BLaER1 (cell line): Measurements from ENCODE around the gene ZNF227.
"Not testable (repeated sequence)": the region's sequence is repeated elsewhere in the genome, so short reads cannot be mapped to it uniquely, and the experiment has no call there.

Experiments
- H3K27ac ChIP-seq: shearing (Covaris generic); formaldehyde crosslinking; 2 replicates; pipeline ENCODE4 v1.8.1; 2022
- H3K27me3 ChIP-seq: shearing (Covaris generic); formaldehyde crosslinking; 2 replicates; pipeline ENCODE4 v1.8.1; 2022
- H3K36me3 ChIP-seq: shearing (Covaris generic); formaldehyde crosslinking; 2 replicates; pipeline ENCODE4 v1.8.1; 2022
- H3K4me1 ChIP-seq: shearing (Covaris generic); formaldehyde crosslinking; 2 replicates; pipeline ENCODE4 v1.8.1; 2022
- H3K4me2 ChIP-seq: shearing (Covaris generic); formaldehyde crosslinking; 2 replicates; pipeline ENCODE4 v1.8.1; 2022
- H3K4me3 ChIP-seq: shearing (Covaris generic); formaldehyde crosslinking; 2 replicates; pipeline ENCODE4 v1.8.1; 2022
- H3K9ac ChIP-seq: shearing (Covaris generic); formaldehyde crosslinking; 2 replicates; pipeline ENCODE4 v1.8.1; 2022
- H3K9me3 ChIP-seq: shearing (Covaris generic); formaldehyde crosslinking; 2 replicates; pipeline ENCODE4 v1.8.1; 2022
- H4K20me1 ChIP-seq: shearing (Covaris generic); formaldehyde crosslinking; 2 replicates; pipeline ENCODE4 v1.8.1; 2022
- Cebpa-rat ChIP-seq: shearing (Covaris generic); IDR thresholded peaks from 2 replicates; pipeline ENCODE4 v1.8.1; 2022

Gene ZNF227

GRCh38 chr19:44228318-44228717 is 16.0 kb downstream of the ZNF227 start:
- no peak overlapping the region for H3K4me3 ChIP-seq
- no peaks in the 10 kb centered on the region for H3K27me3 ChIP-seq
- H3K4me2 ChIP-seq, result no peak overlapping the region
- no peak overlapping the region for H3K9ac ChIP-seq
- no peaks in the 10 kb centered on the region for H4K20me1 ChIP-seq
- H3K9me3 ChIP-seq, result peaks cover 55% of the 10 kb centered on the region
- no peak for TF ChIP-seq Cebpa-rat
- H3K36me3 ChIP-seq, result peaks cover 79% of the 10 kb centered on the region
- H3K27ac ChIP-seq, result no peak overlapping the region
- H3K4me1 ChIP-seq, result peaks cover 8% of the 10 kb centered on the region

- H3K4me3 ChIP-seq, result no peak overlapping the region
Measured at GRCh38 chr19:44232867-44233266, 20.5 kb downstream of the ZNF227 start.

GRCh38 chr19:44236384-44236783 is 24.1 kb downstream of the ZNF227 start:
- Histone ChIP-seq H3K4me1 (no peaks in the 10 kb centered on the region), H3K4me3 (no peak overlapping the region), H4K20me1 (no peaks in the 10 kb centered on the region), H3K9ac (no peak overlapping the region), H3K27ac (no peak overlapping the region), H3K4me2 (no peak overlapping the region), H3K9me3 (peaks cover 49% of the 10 kb centered on the region), H3K36me3 (peaks cover 89% of the 10 kb centered on the region), H3K27me3 (no peaks in the 10 kb centered on the region)
- no peak for TF ChIP-seq Cebpa-rat

More at GRCh38 chr19:44232867-44233266, 20.5 kb downstream of the ZNF227 start:
- H3K27me3 ChIP-seq, result no peaks in the 10 kb centered on the region
- H3K27ac ChIP-seq, result no peak overlapping the region
- H3K9ac ChIP-seq, result no peak overlapping the region
- no peaks in the 10 kb centered on the region for H4K20me1 ChIP-seq
- H3K4me2 ChIP-seq, result no peak overlapping the region
- H3K4me1 ChIP-seq, result peaks cover 5% of the 10 kb centered on the region
- H3K9me3 ChIP-seq, result peaks cover 60% of the 10 kb centered on the region
- peaks cover 98% of the 10 kb centered on the region for H3K36me3 ChIP-seq
- no peak for TF ChIP-seq Cebpa-rat

- H4K20me1 ChIP-seq, H3K4me2 ChIP-seq, H3K9ac ChIP-seq, H3K4me3 ChIP-seq, H3K27me3 ChIP-seq, H3K27ac ChIP-seq, H3K4me1 ChIP-seq: not testable (repeated sequence)
- Histone ChIP-seq H3K9me3 (peaks cover 100% of the 10 kb centered on the region), H3K36me3 (peaks cover 52% of the 10 kb centered on the region)
Measured at GRCh38 chr19:44252332-44252731, 40.0 kb downstream of the ZNF227 start.

GRCh38 chr19:44253392-44253791 is 41.1 kb downstream of the ZNF227 start:
- Histone ChIP-seq H3K36me3 (peaks cover 43% of the 10 kb centered on the region), H3K9me3 (peaks cover 97% of the 10 kb centered on the region)
- not testable (repeated sequence) for H3K4me2 ChIP-seq, H3K27me3 ChIP-seq, H3K4me1 ChIP-seq, H4K20me1 ChIP-seq, H3K4me3 ChIP-seq, H3K9ac ChIP-seq, H3K27ac ChIP-seq

- H3K9ac ChIP-seq, result no peak overlapping the region
- no peak for TF ChIP-seq Cebpa-rat
- H3K4me1 ChIP-seq, result no peaks in the 10 kb centered on the region
- no peaks in the 10 kb centered on the region for H4K20me1 ChIP-seq
- H3K36me3 ChIP-seq, result peaks cover 33% of the 10 kb centered on the region
- H3K9me3 ChIP-seq, result peaks cover 86% of the 10 kb centered on the region
- no peak overlapping the region for H3K4me3 ChIP-seq
- no peak overlapping the region for H3K4me2 ChIP-seq
- no peaks in the 10 kb centered on the region for H3K27me3 ChIP-seq
- H3K27ac ChIP-seq, result no peak overlapping the region
Measured at GRCh38 chr19:44254496-44254895, 42.2 kb downstream of the ZNF227 start.

- no peak for TF ChIP-seq Cebpa-rat
- peaks cover 28% of the 10 kb centered on the region for H3K36me3 ChIP-seq
- H3K4me1 ChIP-seq, result peaks cover 11% of the 10 kb centered on the region
- no peak overlapping the region for H3K27ac ChIP-seq
- H3K9me3 ChIP-seq, result peaks cover 72% of the 10 kb centered on the region
- H4K20me1 ChIP-seq, result no peaks in the 10 kb centered on the region
- no peak overlapping the region for H3K4me2 ChIP-seq
- no peak overlapping the region for H3K4me3 ChIP-seq
- H3K27me3 ChIP-seq, result no peaks in the 10 kb centered on the region
- H3K9ac ChIP-seq, result no peak overlapping the region
Measured at GRCh38 chr19:44255705-44256411, 43.5 kb downstream of the ZNF227 start.

GRCh38 chr19:44258136-44258535 is 45.8 kb downstream of the ZNF227 start:
- H3K9ac ChIP-seq, result no peak overlapping the region
- no peaks in the 10 kb centered on the region for H4K20me1 ChIP-seq
- no peak overlapping the region for H3K27ac ChIP-seq
- H3K4me1 ChIP-seq, result peaks cover 11% of the 10 kb centered on the region
- no peak overlapping the region for H3K4me3 ChIP-seq
- H3K4me2 ChIP-seq, result no peak overlapping the region
- H3K9me3 ChIP-seq, result peaks cover 50% of the 10 kb centered on the region
- no peaks in the 10 kb centered on the region for H3K27me3 ChIP-seq
- H3K36me3 ChIP-seq, result peaks cover 19% of the 10 kb centered on the region
- no peak for TF ChIP-seq Cebpa-rat

GRCh38 chr19:44258835-44259413 is 46.6 kb downstream of the ZNF227 start:
- Histone ChIP-seq H3K36me3 (peaks cover 18% of the 10 kb centered on the region), H3K4me1 (peaks cover 11% of the 10 kb centered on the region), H3K9ac (no peak overlapping the region), H3K9me3 (peaks cover 42% of the 10 kb centered on the region), H4K20me1 (no peaks in the 10 kb centered on the region), H3K4me2 (peak overlapping the region; percentile 77; the same call in 1 of the 2 replicates), H3K4me3 (peak overlapping the region; percentile 59; the same call in 1 of the 2 replicates), H3K27ac (no peak overlapping the region), H3K27me3 (no peaks in the 10 kb centered on the region)
- no peak for TF ChIP-seq Cebpa-rat

GRCh38 chr19:44260343-44260681 is 48.0 kb downstream of the ZNF227 start:
- Histone ChIP-seq H3K4me1 (peaks cover 11% of the 10 kb centered on the region), H4K20me1 (no peaks in the 10 kb centered on the region), H3K36me3 (peaks cover 6% of the 10 kb centered on the region; the same call in 1 of the 2 replicates), H3K4me2 (peak overlapping the region; percentile 77), H3K27me3 (no peaks in the 10 kb centered on the region), H3K9me3 (peaks cover 28% of the 10 kb centered on the region), H3K27ac (peak overlapping the region; percentile 68), H3K4me3 (peak overlapping the region; percentile 59), H3K9ac (peak overlapping the region; percentile 52)
- TF ChIP-seq Cebpa-rat, result no peak
